Tibial nerve (tissue), 4 donors: ENCODE data around the gene CAMK2D. TPM values are rescaled to one million over a fixed set of nuclear protein-coding genes. Genes with fewer than 3 reads are reported as not detected.

Source experiments
- DNase-seq, 2 donors: peaks; one replicate each; pipeline ENCODE4 v3.0.0-alpha.2; 2019; ENCODE audit warnings: low spot score in 2 of 2
- H3K27ac ChIP-seq, 4 donors: fragments of 200-600 bp; sonication (generic) in 3 of 4; one replicate each; pipeline ENCODE4 v1.5.1; 2017 to 2019; ENCODE audit warnings: mild to moderate bottlenecking in 1 of 4
- H3K27me3 ChIP-seq, 2 donors: fragments of 200-600 bp; sonication (generic) in 1 of 2; one replicate each; pipeline versions ENCODE4 v1.5.1 to v1.6.0; 2017 to 2019
- H3K36me3 ChIP-seq, 3 donors: fragments of 200-600 bp; sonication (generic); one replicate each; pipeline ENCODE4 v1.5.1; 2018 to 2019
- H3K4me1 ChIP-seq, 4 donors: fragments of 200-600 bp; sonication (generic) in 3 of 4; one replicate each; pipeline ENCODE4 v1.5.1; 2017 to 2019
- H3K4me3 ChIP-seq, 4 donors: fragments of 200-600 bp; sonication (generic) in 3 of 4; one replicate each; pipeline ENCODE4 v1.5.1; 2017 to 2019; ENCODE audit warnings: mild to moderate bottlenecking in 1 of 4, moderate library complexity in 1 of 4
- H3K9me3 ChIP-seq, 4 donors: fragments of 200-600 bp; sonication (generic) in 3 of 4; one replicate each; pipeline ENCODE4 v1.5.1; 2017 to 2019
- CTCF ChIP-seq, 5 experiments: fragments of 200-600 bp in 3 of 5; fragments of 450-650 bp in 2 of 5; sonication (generic) in 3 of 5; IDR thresholded peaks; one replicate each; pipeline ENCODE4 v1.5.1; 2016 to 2019; ENCODE audit warnings: antibody characterized with exemption in 5 of 5, mild to moderate bottlenecking in 3 of 5, moderate library complexity in 2 of 5
- EP300 ChIP-seq, 2 donors: sonication (generic); formaldehyde crosslinking; IDR thresholded peaks; one replicate each; pipeline ENCODE4 v1.6.1; 2017; ENCODE audit warnings: antibody characterized with exemption in 2 of 2, mild to moderate bottlenecking in 1 of 2
- POLR2A ChIP-seq, 2 donors: fragments of 450-650 bp; IDR thresholded peaks; one replicate each; pipeline ENCODE4 v1.6.1; 2017; ENCODE audit warnings: antibody characterized with exemption in 2 of 2, mild to moderate bottlenecking in 2 of 2, moderate library complexity in 2 of 2
- WGBS, 2 donors: methylation state at CpG; one replicate each; pipeline ENCODE4 v1.1.5; 2018; 5-methylcytosine and 5-hydroxymethylcytosine counted together
- total RNA-seq, 4 donors: library from RNA; depleted of rRNA; stranded (reverse); fragments of >200 nt; gene quantifications; one replicate each; pipeline ENCODE4 v1.1.0, GENCODE V29; 2016

The CAMK2D gene
- total RNA-seq, 4 donors from 2014 or later: 30.3 to 58.5 (median 34.6) TPM

- H3K4me3 ChIP-seq: no peak overlapping the region
- H3K27ac ChIP-seq: no peak overlapping the region
- H3K4me1 ChIP-seq: no peaks in the 10 kb centered on the region
- DNase-seq: no peak
- H3K36me3 ChIP-seq: peaks cover 0 to 22% (median 0%) of the 10 kb centered on the region in 3 donors
- TF ChIP-seq POLR2A (IDR thresholded peaks at IDR 0.05) (no peak), EP300 (IDR thresholded peaks at IDR 0.05) (no peak), CTCF (IDR thresholded peaks at IDR 0.05) (no peak)
- no peaks in the 10 kb centered on the region for H3K27me3 ChIP-seq
- peaks cover 0 to 10% (median 0%) of the 10 kb centered on the region in 4 donors for H3K9me3 ChIP-seq
Observed at GRCh38 chr4:113481820-113482219, 279.7 kb downstream of the CAMK2D start.

GRCh38 chr4:113480109-113480508 lies 281.4 kb downstream of the CAMK2D start:
- peaks cover 0 to 11% (median 0%) of the 10 kb centered on the region in 4 donors for H3K9me3 ChIP-seq
- 96 to 98% methylated on average over 12 of the region's 12 CpGs for WGBS, 2 donors

GRCh38 chr4:113478032-113478431 lies 283.5 kb downstream of the CAMK2D start:
- no peaks in the 10 kb centered on the region for H3K27me3 ChIP-seq
- no peak overlapping the region for H3K27ac ChIP-seq
- WGBS, 2 donors: 94 to 95% methylated on average over 2 of the region's 2 CpGs
- H3K36me3 ChIP-seq: peaks cover 0 to 30% (median 0%) of the 10 kb centered on the region in 3 donors
- H3K4me1 ChIP-seq: no peaks in the 10 kb centered on the region
- H3K4me3 ChIP-seq: no peak overlapping the region
- no peak for DNase-seq
- TF ChIP-seq CTCF (IDR thresholded peaks at IDR 0.05) (no peak), EP300 (IDR thresholded peaks at IDR 0.05) (no peak), POLR2A (IDR thresholded peaks at IDR 0.05) (no peak)
- peaks cover 0 to 11% (median 0%) of the 10 kb centered on the region in 4 donors for H3K9me3 ChIP-seq

More at GRCh38 chr4:113480109-113480508, 281.4 kb downstream of the CAMK2D start:
- no peaks in the 10 kb centered on the region for H3K4me1 ChIP-seq
- H3K4me3 ChIP-seq: no peak overlapping the region
- no peaks in the 10 kb centered on the region for H3K27me3 ChIP-seq
- no peak overlapping the region for H3K27ac ChIP-seq
- no peak for DNase-seq
- TF ChIP-seq POLR2A (IDR thresholded peaks at IDR 0.05): no peak
- no peak for TF ChIP-seq CTCF (IDR thresholded peaks at IDR 0.05)
- TF ChIP-seq EP300 (IDR thresholded peaks at IDR 0.05): no peak
- peaks cover 0 to 30% (median 0%) of the 10 kb centered on the region in 3 donors for H3K36me3 ChIP-seq

- WGBS, 2 donors: 89 to 98% methylated on average over 2 of the region's 2 CpGs
- H3K4me1 ChIP-seq: peaks cover 0 to 3% (median 0%) of the 10 kb centered on the region in 4 donors
Observed at GRCh38 chr4:113476800-113477199, 284.7 kb downstream of the CAMK2D start.

GRCh38 chr4:113474017-113474416 lies 287.5 kb downstream of the CAMK2D start:
- no peak overlapping the region for H3K4me3 ChIP-seq
- H3K27ac ChIP-seq: no peak overlapping the region
- H3K9me3 ChIP-seq: peaks cover 0 to 11% (median 0%) of the 10 kb centered on the region in 4 donors
- no peak for TF ChIP-seq CTCF (IDR thresholded peaks at IDR 0.05)
- TF ChIP-seq POLR2A (IDR thresholded peaks at IDR 0.05): no peak
- TF ChIP-seq EP300 (IDR thresholded peaks at IDR 0.05): no peak
- no peaks in the 10 kb centered on the region for H3K27me3 ChIP-seq
- peaks cover 0 to 21% (median 0%) of the 10 kb centered on the region in 4 donors for H3K4me1 ChIP-seq
- H3K36me3 ChIP-seq: peaks cover 0 to 22% (median 0%) of the 10 kb centered on the region in 3 donors
- no peak for DNase-seq

More at GRCh38 chr4:113476800-113477199, 284.7 kb downstream of the CAMK2D start:
- H3K36me3 ChIP-seq: peaks cover 0 to 30% (median 0%) of the 10 kb centered on the region in 3 donors
- no peak for DNase-seq
- no peak overlapping the region for H3K4me3 ChIP-seq
- no peaks in the 10 kb centered on the region for H3K27me3 ChIP-seq
- TF ChIP-seq EP300 (IDR thresholded peaks at IDR 0.05): no peak
- TF ChIP-seq CTCF (IDR thresholded peaks at IDR 0.05): no peak
- no peak for TF ChIP-seq POLR2A (IDR thresholded peaks at IDR 0.05)
- H3K27ac ChIP-seq: no peak overlapping the region
- peaks cover 0 to 11% (median 0%) of the 10 kb centered on the region in 4 donors for H3K9me3 ChIP-seq
